Activated CD8-positive, alpha-beta memory T cell treated with anti-CD3 and anti-CD28 coated beads for 36 hours (primary cell): ENCODE data around the gene MPRIP. TPM values are rescaled to one million over a fixed set of nuclear protein-coding genes. Genes with fewer than 3 reads are reported as not detected.
"Not testable (repeated sequence)": the region's sequence is repeated elsewhere in the genome, so short reads cannot be mapped to it uniquely, and the experiment has no call there.

ENCODE experiments used
- CTCF ChIA-PET: fragments of 350-600 bp; sonication (Branson Sonifier 250); formaldehyde crosslinking; loops from one replicate; lab custom pipeline; 2021; ENCODE audit warnings: antibody characterized with exemption; lab: Charles Lee
- POLR2A ChIA-PET: fragments of 350-600 bp; sonication (Branson Sonifier 250); formaldehyde crosslinking; loops from one replicate; lab custom pipeline; 2021; ENCODE audit warnings: antibody characterized with exemption; lab: Charles Lee
- total RNA-seq, 2 experiments: library from RNA; stranded (reverse); gene quantifications; one replicate each; pipeline ENCODE4 v1.2.3, GENCODE V29; 2021

Gene MPRIP
- total RNA-seq, 2 experiments from 2014 or later: 165 to 172 TPM

GRCh38 chr17:17144061-17144460 lies 101.8 kb downstream of the MPRIP start:
- ChIA-PET CTCF (interaction anchor here (1.4 kb wide), 1 partner anchor 8 kb away, joined by 3 read pairs; no protein-coding TSS in a partner anchor), POLR2A (no interaction called here)

- POLR2A ChIA-PET: no interaction called here
Observed at GRCh38 chr17:17144916-17145665, 102.8 kb downstream of the MPRIP start.

DNA sequence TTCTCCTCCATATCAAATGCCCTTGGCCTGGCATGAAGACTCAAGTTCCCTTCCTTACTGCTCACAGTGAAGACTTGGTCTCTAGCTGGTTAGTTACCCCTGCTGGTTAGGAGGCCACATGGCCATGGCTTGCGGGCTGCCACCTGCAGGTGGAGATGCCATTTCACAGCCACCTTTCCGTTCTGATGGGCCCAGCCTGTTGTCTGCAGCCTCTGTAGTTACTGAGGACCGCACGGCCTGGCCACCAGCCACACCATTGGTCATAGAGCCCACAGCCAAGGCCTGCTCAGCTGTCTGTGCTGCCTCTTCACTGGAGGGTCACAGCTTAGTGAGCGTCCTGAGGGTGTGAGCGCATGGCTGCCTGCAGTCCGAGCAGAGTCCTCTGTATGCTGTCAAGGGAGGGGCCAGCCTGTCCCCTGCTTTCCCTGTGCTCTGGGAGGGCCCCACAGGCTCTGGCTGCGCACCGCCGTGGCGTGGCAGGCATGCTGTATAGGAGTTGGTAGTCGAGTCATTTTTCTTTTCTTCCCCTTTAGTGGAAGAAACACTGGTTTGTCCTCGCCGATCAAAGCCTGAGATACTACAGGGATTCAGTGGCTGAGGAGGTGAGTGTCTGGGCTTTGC lies 104.6 kb downstream of the MPRIP start:
- CTCF ChIA-PET: no interaction called here
- POLR2A ChIA-PET: no interaction called here

More at GRCh38 chr17:17144916-17145665, 102.8 kb downstream of the MPRIP start:
- CTCF ChIA-PET: interaction anchor here (1.4 kb wide), 1 partner anchor 9 kb away, joined by 3 read pairs; no protein-coding TSS in a partner anchor

- ChIA-PET CTCF (no interaction called here), POLR2A (no interaction called here)
Observed at GRCh38 chr17:17147821-17148220, 105.6 kb downstream of the MPRIP start.

DNA sequence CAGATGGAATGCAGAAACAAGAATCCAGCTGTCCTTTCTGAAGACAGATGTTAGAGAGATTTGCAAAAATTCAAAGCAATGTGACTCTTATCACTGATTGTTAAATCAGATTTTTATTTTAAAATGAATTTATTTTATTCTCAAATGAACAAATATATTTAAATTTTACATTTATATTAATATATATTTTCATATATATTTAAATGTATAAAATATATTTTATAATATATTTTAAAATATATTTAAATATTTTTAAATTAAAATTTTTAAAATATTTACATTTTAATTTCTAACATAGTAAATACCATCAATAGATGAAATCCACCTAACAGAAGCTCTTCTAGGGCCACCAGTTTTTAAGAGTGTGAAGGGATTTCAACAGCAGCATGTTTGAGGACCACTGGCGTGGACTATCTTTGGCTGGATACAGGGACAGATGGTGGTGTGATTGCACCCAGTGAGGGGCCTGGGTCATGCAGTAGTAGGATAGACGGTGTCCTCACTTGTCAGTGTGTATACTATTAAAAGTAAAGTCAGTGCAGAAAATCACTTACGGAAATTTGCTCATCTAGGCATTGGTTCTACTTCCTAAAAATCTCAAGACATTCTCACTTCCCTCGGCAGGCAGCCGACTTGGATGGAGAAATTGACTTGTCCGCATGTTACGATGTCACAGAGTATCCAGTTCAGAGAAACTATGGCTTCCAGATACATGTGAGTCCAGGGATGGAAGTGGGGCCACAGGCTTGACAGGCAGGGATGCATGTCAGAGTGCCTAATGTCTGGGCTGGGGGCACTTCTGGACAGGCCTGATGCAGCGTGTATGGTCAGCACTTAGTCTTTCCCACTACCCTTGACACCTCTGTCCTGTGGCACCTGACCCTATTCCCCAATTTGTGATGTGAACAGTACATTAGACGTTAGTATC lies 107.5 kb downstream of the MPRIP start:
- POLR2A ChIA-PET: interaction anchor here (0.7 to 1.5 kb wide), 2 partner anchors 87 to 131 kb away, joined by 3 read pairs; partner anchors contain the start of genes COPS3 and FLCN

DNA sequence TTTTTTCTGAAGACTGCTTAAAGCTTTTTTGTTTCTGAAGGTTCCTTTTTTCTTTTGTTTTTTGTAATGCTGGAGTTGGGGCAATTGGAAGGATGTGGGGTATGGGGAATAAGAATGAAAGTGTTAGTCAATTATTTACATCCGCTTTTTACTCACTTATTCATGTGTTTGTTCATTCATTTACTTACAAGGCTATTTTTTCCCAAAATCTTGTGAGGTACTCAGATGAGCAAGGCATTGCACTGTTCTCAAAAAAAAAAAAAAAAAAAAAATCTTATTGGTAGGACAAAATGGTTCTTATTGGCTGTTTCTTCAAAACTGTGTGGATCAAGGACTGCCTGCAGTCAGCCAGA lies 108.2 kb downstream of the MPRIP start:
- ChIA-PET CTCF (no interaction called here), POLR2A (interaction anchor here (0.7 to 1.5 kb wide), 2 partner anchors 87 to 130 kb away, joined by 3 read pairs; partner anchors contain the start of genes COPS3 and FLCN)

More for the DNA sequence above, 107.5 kb downstream of the MPRIP start:
- CTCF ChIA-PET: no interaction called here

DNA sequence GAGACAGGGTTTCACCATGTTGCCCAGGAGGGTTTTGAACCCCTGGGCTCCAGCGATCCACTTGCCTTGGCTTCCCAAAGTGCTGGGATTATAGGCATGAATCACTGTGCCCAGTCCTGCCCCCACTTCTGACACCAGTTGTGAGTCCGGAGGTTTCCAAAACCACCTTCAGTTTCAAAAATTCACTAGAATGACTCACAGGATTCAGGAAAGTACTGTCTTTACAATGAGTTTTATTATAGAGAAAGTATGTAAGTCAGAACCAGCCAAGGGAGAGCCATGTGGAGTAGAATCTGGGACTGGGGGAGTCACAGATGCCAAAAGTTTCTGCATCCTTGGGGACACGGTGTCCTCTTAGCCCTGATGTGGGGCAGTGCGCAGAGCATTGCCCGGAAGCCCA lies 108.8 kb downstream of the MPRIP start:
- POLR2A ChIA-PET: interaction anchor here (0.9 kb wide), 1 partner anchor 54 kb away, joined by 3 read pairs; no protein-coding TSS in a partner anchor
- CTCF ChIA-PET: no interaction called here

GRCh38 chr17:17151541-17151940 lies 109.3 kb downstream of the MPRIP start:
- POLR2A ChIA-PET: interaction anchor here (0.9 kb wide), 1 partner anchor 54 kb away, joined by 3 read pairs; no protein-coding TSS in a partner anchor
- CTCF ChIA-PET: interaction anchor here (0.6 kb wide), 1 partner anchor 734 kb away, joined by 4 read pairs; no protein-coding TSS in a partner anchor

DNA sequence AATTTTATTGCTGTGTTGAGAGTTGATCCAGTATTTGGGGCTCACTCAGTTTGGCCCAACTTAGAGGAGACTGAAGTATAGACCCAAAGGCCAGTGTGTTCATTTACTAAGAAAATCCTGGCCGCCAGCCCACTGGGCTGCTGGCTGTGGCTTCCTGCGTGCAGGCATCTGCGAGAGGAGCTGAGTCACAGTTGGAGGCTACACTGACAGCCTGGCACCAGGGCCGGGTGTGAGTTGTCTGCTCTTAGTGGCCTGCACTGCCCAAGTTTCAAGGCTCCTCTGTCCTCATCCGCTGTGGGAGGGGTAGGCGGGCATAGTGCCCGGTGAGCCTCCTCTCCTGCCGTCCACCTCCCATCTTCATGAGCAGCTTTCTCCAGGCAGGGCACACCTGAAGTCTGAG lies 109.7 kb downstream of the MPRIP start:
- CTCF ChIA-PET: interaction anchor here (0.6 kb wide), 1 partner anchor 735 kb away, joined by 4 read pairs; no protein-coding TSS in a partner anchor
- POLR2A ChIA-PET: interaction anchor here (0.9 kb wide), 1 partner anchor 53 kb away, joined by 3 read pairs; no protein-coding TSS in a partner anchor

DNA sequence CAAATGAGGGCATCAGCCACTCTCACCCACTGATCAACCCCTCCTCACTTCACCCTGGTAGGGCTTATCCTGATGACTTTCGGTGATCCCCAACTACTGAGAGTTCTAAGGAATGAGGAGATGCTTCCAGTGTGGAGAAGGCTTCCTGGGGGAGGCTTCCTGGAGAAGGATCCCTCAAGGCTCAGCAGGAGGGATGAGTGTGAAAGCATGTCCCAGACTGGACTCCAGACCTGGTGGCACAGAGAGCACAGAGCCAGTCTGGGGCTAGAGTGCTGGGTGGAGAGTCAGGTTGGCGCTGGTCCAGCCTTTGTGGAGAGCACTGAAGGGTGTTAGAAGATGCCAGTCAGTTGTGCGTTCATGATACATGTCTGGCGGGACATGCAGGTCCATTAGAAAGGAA lies 110.1 kb downstream of the MPRIP start:
- ChIA-PET POLR2A (no interaction called here), CTCF (no interaction called here)

GRCh38 chr17:17153071-17153470 lies 110.8 kb downstream of the MPRIP start:
- ChIA-PET CTCF (no interaction called here), POLR2A (no interaction called here)

GRCh38 chr17:17153709-17154108 lies 111.5 kb downstream of the MPRIP start:
- ChIA-PET CTCF (no interaction called here), POLR2A (no interaction called here)

DNA sequence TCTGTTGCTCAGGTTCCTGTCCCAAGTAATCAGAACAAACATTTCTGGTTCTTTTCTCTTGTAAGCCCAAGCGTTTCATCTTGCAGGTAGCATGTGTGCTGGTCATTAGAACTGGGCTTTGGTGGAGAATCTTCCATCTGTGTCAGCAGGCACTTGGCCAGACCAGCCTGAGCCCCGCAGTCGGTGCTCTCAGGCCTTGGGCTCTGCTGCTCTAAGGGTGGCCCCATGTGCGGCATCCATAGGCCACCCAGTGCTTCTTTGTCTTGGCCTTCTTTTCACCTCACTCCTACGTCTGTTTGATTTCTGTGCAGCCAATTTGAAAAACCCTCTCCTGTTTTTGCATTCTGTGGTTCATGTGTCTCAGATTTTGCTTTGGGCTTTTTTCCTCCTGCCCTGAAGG lies 112.3 kb downstream of the MPRIP start:
- CTCF ChIA-PET: interaction anchor here (0.5 kb wide), 1 partner anchor 126 kb away, joined by 3 read pairs; no protein-coding TSS in a partner anchor
- POLR2A ChIA-PET: no interaction called here

- CTCF ChIA-PET: interaction anchor here (0.5 kb wide), 1 partner anchor 126 kb away, joined by 3 read pairs; no protein-coding TSS in a partner anchor
- POLR2A ChIA-PET: no interaction called here
Observed at GRCh38 chr17:17154981-17155380, 112.7 kb downstream of the MPRIP start.

DNA sequence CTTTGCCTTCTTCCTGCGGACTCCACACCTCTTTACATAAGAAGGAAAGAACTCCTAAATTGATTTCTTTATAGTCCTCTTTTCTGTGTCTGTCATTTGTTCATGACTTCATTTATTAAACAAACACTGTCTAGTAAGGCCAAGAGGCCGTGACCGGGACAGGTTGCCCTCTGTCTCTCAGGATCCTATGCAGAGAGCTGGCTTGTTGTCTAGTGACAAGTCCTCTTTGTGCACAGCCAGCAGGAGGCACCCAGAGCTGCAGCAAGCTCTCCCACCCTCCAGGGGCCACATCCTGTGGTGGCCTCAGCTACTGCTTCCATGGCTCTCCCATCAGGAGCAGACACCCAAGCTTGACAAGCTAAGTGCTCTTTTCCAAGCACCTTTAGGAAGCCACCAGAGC lies 113.3 kb downstream of the MPRIP start:
- ChIA-PET CTCF (no interaction called here), POLR2A (no interaction called here)

- POLR2A ChIA-PET: no interaction called here
- CTCF ChIA-PET: interaction anchor here (0.8 kb wide), 1 partner anchor 155 kb away, joined by 3 read pairs; no protein-coding TSS in a partner anchor
Observed at GRCh38 chr17:17156107-17156506, 113.8 kb downstream of the MPRIP start.

DNA sequence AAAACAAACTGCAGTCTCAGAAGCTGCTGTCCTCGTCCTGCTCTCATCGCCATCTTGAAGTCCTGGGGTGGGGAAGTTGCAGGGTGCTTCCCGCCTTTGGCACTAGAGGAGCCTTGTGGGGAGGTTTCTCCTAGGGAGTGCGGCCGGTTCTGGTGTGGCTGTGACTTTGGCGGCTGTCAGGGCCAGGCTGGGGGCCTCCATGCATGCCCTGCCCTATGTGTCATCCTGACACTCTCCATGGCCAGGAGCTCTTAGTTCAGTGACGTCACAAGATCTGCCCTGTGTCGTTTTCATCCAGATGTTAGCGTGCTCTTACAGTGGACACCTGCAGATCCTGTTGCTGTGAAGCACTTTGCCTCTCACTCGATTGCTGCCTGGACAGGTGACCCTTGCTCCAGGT lies 114.3 kb downstream of the MPRIP start:
- ChIA-PET CTCF (interaction anchor here (0.8 kb wide), 1 partner anchor 156 kb away, joined by 3 read pairs; no protein-coding TSS in a partner anchor), POLR2A (no interaction called here)

DNA sequence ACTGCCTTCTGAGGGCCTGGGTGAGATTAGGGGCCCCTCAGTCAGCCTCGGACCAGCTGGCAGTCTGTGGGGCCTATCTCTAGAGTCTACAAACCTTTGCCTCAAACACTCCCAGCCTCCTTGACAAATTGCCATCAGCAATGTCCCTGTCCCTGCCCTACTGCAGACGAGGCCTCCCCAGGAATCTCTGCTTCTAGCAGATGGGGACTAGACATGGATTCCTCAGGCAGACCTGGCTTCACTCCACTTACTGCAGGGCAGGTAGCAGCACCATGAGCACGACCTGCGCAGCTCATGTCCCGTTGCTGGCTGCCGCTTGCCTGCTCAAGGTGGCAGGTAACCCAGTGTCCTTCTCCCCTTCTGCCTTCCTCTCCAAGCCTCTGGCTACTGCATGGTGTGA lies 114.8 kb downstream of the MPRIP start:
- CTCF ChIA-PET: interaction anchor here (0.8 kb wide), 1 partner anchor 156 kb away, joined by 3 read pairs; no protein-coding TSS in a partner anchor
- POLR2A ChIA-PET: no interaction called here

DNA sequence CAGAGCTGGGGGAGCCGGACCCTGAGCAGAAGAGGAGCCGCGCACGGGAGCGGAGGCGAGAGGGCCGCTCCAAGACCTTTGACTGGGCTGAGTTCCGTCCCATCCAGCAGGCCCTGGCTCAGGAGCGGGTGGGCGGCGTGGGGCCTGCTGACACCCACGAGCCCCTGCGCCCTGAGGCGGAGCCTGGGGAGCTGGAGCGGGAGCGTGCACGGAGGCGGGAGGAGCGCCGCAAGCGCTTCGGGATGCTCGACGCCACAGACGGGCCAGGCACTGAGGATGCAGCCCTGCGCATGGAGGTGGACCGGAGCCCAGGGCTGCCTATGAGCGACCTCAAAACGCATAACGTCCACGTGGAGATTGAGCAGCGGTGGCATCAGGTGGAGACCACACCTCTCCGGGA lies 116.2 kb downstream of the MPRIP start:
- POLR2A ChIA-PET, CTCF ChIA-PET: not testable (repeated sequence)
